Left renal pelvis (tissue), 4 donors: ENCODE data around the gene NCKAP5L. TPM values are rescaled to one million over a fixed set of nuclear protein-coding genes. Genes with fewer than 3 reads are reported as not detected.

Experiments
- DNase-seq, 4 donors: peaks; one replicate each; pipeline ENCODE4 v3.0.0-alpha.2; 2013; ENCODE audit warnings: low read depth in 4 of 4, low spot score in 3 of 4
- polyA plus RNA-seq, 4 donors: library from polyadenylated mRNA; unstranded; fragments of 120-200 nt; gene quantifications; one replicate each; pipeline ENCODE4 v1.2.1, GENCODE V29; 2013; ENCODE audit not compliant: insufficient read length in 4 of 4

Gene NCKAP5L
- polyA plus RNA-seq, 4 donors, result 14.1 to 24.3 (median 19.1) TPM

DNA sequence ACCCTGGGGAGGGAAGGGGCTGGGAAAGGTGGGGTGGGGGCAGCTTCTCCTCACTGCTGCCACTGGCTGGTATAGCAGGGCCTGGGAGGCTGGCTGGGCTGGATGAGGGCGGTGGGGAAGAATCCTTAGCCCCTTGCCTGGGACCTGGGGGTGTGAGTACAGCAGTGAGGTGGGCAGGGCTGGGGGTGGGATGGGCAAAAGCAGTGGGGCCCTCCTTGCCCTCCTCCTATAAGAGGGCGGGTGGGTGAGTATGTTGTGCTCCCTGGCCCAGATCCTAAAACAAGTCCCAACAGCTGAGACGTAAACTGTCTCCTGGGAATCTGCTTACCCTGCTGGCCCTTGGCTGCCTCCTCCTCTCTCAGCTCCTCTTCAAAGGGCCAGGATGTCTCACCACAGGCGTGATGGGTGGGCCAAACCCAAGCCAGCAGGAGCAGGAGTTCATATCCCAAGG lies 2.2 kb downstream of the NCKAP5L start:
- DNase-seq, result no peak

DNA sequence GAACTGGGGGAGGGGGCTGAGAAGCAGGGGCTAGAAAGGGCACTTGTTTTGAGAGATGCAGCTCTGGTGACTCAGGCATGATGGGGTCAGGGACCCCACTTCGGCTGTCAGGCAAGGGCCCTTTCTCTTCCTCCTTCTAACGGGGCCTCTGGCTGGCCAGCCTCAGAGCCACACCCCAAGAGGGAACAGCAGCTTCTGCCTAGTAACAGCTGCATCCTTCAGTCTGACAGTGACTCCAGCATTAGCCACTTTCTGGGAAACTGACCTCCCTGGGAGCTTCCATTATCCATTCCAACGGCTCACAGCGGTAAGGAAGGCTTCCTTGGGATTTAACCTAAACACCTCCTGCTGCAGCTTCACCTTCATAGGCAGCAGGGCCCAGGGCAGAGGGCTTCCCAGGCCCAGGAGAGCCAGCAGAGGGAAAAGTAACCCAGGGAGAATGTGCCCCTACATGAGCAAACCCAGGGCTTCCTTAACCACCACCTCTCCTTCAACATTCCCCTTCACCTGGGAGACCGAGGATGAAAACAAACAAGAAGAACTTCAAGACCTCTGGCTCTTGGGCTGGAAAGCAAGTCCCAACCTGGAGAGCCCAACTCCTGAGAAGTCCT lies 2.7 kb downstream of the NCKAP5L start:
- no peak for DNase-seq

DNA sequence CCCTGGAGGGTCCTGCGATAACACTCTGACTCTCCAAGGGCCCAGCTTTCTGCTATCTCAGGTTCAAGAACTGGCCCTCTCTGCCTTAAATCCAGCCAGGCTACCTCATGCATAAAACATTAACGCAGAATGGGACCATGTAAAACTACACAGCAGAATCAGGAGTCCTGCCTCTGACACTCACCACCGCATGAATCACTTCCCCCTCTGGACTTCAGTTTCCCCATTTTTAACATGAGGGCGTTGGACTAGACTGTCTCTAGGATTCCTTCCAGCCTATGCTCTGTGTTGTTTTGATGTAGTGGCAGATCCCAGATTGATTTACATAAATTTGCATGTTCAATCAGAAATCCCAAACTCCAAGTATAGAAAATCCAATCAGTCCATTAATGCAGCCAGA lies 3.3 kb downstream of the NCKAP5L start:
- DNase-seq, result no peak

DNA sequence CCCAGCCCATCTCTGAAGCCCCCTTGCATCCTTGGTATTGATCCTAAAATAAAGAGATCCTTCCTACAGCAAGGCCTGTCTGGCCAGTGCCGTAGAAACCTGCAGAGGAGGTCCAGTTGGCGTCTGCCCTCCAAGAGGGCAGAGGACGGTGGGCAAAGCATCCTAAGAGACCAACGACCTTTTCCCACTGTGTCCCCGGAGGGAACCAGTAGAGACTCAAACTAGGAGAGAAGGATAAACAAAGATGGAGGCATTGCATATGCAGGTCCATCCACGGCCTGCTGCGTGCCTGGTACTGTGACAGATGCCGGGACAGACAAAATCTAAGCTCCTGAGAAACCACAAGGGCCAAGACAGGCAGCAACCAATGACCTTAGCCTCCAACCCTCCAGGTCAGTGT lies 3.8 kb downstream of the NCKAP5L start:
- no peak for DNase-seq

DNA sequence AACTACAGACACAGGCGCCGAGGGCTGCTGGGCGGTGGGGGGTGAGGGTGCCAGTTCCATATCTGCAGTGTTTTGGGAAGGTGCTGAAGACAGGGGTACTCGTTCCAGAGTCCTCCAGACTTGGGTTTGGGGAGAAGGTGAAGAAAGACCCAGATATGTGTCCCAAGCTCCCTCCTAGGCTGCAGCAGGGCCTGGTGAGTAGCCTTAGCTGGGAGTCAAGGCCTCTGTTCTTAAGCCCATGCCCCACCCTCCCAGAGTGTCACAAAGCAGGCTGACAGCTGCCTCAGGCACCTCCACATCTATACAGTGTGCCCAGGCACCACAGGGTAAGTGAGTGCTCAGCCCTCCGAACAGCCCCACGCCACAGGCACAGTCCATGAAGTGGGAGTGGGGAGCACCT lies 4.3 kb downstream of the NCKAP5L start:
- no peak for DNase-seq

DNA sequence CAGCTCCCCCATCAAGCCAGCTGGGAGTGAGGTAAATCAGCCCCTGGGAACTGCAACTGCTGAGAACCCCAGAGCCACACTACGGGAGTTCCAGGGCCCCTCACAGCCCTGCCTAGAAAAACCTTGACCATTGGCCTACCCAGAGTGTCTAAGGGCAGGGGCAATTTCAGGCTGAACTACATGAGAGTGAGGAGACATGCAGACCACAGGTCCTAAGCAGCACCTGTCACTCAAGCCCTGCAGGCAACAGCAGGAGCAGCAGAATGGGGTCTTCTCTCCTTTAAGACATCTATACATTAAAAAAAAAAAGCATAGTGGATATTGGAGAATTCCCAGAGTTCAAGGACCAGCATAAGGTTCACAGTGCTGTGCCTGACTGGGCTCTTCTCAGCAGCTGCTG lies 4.9 kb downstream of the NCKAP5L start:
- no peak for DNase-seq

DNA sequence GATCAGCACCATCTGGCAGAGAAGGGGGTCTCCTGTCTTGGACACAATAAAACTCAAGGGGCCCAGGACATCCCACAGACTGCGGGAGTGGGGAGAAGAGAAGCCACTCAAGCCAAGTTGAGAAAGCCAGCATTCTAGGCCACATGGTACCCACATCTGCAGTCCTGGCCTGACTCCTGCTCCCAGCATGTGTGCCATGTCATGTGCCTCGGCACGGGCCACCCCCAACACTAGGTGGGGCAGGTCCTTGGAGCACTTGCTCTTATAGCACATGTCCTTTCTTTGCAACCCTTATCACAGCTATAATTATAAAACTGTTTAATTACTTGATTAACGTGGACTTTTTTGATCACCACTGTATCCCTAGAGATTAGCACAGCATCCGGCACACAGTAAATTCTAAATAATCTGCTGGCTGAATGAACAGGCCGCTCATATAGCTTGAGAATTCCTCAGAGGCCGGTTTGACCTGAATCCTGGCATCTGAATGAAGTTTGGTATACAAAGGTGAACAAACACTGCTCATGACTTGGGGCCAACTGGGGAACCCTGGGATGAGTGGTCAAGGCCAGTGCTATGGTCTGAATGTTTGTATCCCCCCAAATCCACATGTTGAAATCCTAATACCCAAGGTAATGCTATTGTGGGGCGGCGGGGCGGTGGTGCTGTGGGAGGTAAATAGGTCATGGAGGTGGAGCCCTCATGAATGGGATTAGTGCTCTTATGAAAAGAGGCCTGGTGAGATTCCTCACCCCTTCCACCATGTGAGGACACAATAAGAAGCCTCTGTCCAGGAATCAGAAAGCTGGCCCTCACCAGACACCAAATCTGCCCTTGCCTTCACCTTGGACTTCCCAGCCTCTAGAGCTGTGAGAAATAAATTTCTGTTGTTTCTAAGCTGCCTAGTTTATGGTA lies 6.6 kb downstream of the NCKAP5L start:
- DNase-seq, result no peak

DNA sequence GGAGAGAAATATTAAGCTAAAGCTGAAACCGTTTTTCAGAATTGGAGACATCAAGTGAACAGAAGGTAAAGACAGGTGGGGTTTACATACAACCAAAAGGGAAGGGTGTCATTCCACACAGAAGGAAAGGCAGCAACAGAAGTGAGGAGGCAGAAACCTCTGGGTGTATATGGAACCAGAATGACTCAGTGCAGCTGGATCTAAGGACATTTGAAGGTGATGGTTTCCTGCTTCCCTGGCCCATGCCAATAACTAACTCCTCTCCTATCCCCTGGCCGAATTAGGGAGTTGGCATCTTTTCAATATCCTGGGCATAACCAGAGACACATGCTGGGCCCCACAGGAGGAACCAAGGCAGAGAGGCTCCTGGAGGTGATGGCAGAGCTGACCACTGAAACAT lies 8.4 kb downstream of the NCKAP5L start:
- no peak for DNase-seq

DNA sequence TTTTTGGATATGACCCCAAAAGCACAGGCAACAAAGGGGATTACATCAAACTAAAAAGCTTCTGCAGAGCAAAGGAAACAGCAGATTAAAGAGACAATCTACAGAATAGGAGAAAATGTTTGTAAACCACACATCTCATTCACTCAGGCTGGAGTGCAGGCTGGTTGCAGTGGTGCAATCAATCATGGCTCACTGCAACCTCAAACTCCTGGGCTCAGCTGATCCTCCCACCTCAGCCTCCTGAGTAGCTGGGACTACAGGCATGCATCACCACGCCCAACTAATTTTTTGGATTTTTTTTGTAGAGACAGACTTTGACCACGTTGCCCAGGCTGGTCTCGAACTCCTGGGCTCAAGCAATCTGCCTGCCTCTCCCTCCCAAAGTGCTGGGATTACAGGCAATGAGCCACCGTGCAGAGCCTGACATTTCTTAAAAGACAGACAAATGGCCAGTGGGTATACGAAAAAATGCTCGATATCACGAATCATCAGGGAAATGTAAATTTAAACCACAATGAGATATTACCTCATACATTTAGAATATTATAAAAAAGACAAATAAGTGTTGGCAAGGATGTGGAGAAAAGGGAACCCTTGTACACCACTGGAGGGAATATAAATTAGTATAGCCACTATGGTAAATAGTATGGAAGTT lies 9.8 kb downstream of the NCKAP5L start:
- DNase-seq, result no peak

DNA sequence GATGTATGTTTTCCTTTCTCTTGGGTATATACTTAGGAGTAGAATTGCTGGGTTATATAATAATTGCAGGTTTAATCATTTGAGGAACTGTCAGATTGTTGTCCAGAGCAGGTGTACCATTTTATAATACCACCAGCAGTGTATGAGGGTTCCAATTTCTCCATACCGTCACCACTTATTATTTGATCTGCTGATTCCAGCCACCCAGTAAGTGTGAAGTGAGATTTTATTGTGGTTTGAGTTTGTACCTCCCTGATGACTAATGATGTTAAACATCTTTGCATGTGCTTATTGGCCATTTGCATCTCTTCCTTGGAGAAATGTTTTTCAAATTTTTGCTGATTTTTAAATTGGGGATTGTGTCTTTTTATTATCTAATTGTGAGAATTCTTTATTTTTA lies 15.1 kb downstream of the NCKAP5L start:
- no peak for DNase-seq

DNA sequence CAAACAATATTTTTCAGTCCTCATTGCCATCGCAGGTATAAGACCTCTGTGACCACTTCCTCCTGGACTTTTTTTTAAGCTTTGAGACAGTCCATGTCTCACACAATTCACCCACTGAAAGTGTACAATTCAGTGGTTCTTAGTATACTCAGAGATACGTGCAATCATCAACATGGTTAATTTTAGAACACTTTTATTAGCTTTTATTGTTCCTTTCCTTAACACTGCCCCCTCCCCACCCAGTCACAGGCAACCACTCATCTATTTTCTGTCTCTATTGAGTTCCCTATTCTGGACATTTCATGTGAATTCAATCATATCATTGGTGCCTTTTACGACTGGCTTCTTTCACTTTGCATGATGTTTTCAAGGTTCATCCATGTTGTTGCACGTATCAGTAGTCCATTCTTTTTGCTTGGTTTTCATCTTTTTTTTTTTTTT lies 16.2 kb downstream of the NCKAP5L start:
- no peak for DNase-seq

DNA sequence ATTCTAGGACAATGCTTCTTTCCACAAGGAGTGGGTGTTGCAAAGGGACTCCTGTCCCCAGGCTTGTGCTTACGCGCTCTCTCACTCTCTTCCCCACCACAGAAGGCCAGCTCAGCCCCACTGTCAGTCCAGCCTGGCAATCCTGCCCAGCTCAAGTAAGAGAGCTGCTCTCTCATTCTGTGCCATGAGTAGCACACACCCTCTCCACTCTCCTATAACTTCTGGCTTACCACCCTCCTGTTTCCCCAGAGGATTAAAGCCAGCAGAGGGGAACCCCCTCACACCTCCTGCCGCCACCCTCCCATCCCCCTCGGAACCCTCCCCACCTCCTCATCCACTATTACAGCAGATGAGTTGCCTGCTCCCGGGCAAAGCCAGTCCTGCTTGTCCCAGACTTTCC lies 17.1 kb downstream of the NCKAP5L start:
- DNase-seq, result no peak

DNA sequence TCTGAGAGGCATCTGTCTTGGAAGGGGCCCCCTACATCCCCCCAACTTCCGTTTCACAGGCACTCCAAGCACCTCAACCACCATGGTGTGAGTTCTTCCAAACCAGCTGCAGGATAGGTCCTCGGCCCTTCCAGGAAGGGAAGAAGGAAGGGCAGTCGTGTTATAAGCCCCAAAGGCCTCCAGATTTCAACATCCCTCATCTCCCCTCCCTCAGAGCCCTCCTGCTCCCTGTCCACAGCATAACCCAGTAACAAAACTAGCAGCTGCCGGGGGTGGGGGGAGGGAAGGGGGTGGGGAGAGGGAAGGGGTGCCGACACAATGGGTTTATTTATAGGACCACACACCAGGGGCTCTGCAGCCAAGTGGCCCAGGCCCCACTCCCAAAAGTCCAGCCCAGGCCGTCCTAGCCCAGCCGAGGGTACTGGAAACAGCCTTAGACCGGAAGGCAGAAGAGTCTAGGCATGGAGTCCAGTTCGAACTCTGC lies 18.3 kb downstream of the NCKAP5L start:
- DNase-seq, result no peak

DNA sequence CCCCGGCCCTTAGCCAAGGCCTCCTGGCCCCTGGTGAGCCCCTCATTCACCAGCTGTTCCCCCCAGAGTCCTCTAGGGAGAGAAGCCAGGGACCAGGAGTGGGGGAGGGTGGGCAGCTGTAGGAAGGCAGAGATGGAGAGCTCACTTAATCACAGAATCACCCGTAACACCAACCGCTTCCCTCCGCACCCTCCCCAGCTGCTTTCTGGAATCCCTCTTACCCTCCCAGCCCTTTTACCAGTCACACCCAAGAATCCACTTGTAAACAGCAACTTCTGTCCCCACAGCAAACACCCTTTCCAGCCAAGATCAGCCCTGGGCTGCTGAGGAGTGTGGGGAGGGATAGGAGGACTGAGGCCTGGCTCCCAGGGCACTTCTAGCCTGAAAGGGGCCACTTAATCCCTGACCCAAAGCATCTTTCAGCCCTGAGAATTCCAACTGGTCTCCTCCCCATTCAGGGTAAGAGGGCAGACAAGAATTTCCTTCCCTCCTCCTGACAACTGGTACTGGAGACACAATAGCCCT lies 18.8 kb downstream of the NCKAP5L start:
- no peak for DNase-seq

DNA sequence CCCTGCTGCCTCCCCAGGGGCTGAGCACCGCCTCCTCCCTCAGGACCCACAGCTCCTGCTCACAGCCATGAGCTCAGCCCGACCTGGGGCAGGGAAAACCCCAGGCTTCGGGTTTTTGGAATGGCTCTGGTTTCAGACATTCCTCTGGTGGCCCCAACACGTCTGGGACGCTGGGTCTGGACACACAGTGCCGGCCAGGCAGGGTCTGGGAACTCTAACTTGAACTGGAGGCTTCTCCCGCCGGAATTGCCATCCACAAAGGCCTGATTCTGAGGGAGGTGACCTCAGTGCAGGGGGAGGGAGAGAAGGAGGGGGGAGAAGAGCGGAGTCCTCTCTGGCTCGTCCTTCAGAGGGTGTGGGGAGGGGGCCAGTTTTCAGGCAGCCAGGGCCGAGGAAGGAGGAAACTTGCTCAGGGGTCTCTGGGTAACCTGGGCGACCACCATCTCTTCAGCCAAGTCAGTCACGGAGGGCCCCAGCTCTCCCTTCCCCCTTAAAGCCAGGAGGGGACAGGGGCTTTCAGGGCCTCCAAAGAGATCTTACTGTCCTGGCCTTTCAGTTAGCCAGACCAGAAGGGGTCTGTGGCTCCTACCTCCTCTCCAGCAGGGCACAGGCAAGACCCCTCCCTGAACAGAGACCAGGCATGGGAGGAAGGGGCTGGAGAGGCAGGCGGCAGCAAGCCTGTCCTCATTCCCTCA lies 19.4 kb downstream of the NCKAP5L start:
- no peak for DNase-seq

DNA sequence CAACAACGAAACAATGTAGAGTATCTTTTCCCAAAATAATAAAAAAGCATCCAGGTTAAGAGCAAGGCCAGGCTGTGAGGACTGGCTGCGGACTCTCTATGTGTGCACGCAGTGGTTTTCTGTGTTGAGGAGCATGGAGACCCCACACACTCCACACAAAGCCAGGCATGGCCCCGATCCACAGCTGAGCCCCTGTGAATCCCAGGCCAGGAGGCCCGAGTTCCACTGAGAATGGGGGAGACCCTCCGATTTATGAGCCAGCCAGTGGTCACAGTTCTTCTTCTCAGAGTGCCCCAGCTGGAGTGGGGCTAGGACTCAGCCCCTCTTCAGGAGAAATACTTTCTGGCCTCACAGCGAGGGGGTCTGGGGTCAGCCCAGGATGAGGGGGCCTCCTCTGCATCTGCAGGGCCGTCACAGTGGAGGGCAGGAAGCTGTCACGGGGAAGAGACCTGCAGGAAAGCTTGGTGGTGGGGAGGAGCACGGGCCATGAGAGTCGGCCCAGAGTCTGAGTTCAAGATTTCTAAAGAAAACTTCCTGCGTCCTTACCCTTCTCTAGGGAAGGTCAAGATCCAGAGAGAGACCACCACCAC lies 20.1 kb downstream of the NCKAP5L start:
- DNase-seq, result no peak

DNA sequence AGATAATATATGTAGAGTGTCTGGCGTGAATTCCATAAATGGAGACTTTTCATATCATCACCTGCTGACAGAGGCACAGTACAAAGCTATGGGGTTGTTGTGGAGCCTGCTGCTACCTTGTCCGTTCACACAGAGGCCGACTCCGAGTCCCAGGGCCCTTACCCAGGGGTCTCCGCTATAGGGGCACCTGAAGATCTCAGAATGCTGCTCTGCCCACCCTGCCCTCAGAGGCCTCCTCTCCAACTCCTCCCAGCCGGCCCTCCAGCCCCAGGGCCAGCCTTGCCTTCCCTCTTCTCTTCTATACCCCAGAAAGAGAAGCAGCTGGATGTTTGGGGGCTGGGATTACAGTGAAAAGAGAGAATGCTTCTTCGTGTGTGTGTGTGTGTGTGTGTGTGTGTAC lies 21.3 kb downstream of the NCKAP5L start:
- DNase-seq, result no peak

DNA sequence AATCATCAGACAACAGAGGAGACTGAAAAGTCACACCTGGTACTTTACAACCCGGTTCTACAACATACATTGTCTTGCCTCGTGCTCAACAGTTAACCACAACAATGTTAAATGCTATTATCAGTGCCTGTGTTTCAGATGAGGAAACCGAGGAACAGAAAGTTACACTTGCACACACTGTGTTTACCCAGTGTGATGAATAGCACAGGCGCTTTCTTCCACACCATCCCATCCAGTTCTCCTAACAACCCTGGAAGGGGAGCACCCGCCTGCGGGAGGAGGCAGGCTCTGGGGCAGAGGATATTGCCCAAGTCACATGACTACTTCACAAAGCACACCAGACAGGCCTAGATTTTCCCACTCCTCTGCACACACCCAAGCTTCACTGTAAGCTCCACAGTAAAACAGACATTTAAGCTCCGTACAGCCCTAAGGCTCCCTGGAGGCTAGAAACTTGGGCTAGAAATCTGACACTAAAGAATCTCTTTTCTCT lies 21.8 kb downstream of the NCKAP5L start:
- DNase-seq, result no peak

DNA sequence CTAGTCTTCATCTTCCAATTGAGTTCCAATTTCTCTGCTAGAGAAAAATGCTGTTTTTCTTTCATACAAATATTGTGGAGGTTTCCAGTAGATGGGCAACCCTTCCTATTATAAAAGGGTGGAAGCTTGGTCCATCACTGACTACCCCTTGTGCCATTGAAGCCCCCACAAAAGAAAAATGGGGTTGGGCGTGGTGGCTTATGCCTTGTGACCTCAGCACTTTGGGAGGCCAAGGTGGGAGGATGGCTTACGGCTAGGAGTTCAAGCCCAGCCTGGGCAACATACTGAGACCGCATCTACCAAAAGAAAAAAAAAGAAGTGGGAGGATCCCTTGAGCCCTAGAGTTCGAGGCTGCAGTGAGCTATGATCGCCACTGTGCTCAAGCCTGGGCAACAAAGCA lies 22.8 kb downstream of the NCKAP5L start:
- no peak for DNase-seq

DNA sequence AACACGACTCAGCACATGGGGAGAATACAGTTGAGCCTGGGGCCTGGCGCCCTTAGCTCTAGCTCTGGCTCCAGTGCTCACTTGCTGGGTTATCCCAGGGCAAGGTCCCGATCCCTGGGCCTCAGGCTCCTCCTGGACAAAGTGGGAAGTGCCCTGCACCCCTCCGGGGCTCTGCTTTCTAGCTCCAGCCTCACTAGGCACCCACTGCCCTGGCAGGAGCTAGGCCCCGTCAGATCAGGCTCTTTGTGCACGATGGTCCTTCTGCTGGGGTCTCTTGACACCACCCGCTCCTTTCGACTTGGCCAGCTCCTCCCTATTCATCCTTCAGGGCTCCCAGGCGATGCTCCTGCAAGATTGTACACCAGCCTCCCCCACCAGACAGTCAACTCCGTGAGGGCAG lies 23.4 kb downstream of the NCKAP5L start:
- DNase-seq, result no peak
